ENCODE results near the gene KCNG4. TPM values are rescaled to one million over a fixed set of nuclear protein-coding genes. Genes with fewer than 3 reads are reported as not detected.

The KCNG4 gene
- total and polyA plus RNA-seq, 4 donors: not detected

DNA sequence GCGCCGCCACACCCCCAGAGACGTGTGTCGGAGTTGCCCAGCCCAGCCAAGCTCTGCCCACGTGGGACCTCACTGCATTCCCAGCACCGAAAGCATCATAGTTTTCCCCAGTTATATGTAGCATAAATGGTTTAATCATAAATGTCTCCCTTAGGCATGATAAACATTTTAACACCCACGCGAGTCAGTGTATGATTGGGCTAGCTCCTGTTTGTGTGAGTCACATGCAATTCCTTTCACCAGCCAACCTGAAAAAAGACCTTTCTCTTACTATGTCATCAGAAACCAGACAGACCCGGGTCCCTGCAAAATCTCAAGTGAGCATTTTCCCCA lies 62.1 kb downstream of the KCNG4 start:
- DNase-seq (ENCODE audit: low spot score): no peak
- 73% methylated on average over 9 of the region's 9 CpGs for WGBS

More for the DNA sequence above, 62.1 kb downstream of the KCNG4 start:
- no peak overlapping the region for H3K9ac ChIP-seq (ENCODE audit: low read depth in 1 of 2, low read length in 2 of 2)
- peak overlapping the region; percentile 59 to 64 for H3K27ac ChIP-seq (ENCODE audit: low read depth in 1 of 2, low read length in 2 of 2)
- no peaks in the 10 kb centered on the region for H3K9me3 ChIP-seq (ENCODE audit: control insufficient read depth in 4 of 4, low read length in 3 of 4)
- H3K4me1 ChIP-seq (ENCODE audit: control insufficient read depth in 4 of 4, insufficient read depth in 4 of 4, low read length in 3 of 4): peaks cover 0 to 21% (median 13%) of the 10 kb centered on the region in 4 donors
- no peaks in the 10 kb centered on the region for H3K27me3 ChIP-seq (ENCODE audit: control insufficient read depth in 4 of 4, insufficient read depth in 4 of 4, low read length in 3 of 4)
- H3K4me3 ChIP-seq (ENCODE audit: low read depth in 1 of 3, low read length in 3 of 3): no peak overlapping the region
- peaks cover 4 to 43% (median 13%) of the 10 kb centered on the region in 4 donors for H3K36me3 ChIP-seq (ENCODE audit: control insufficient read depth in 4 of 4, insufficient read depth in 3 of 4, low read depth in 1 of 4, low read length in 3 of 4)
- TF ChIP-seq MAX (IDR thresholded peaks at IDR 0.05) (no peak), CTCF (IDR thresholded peaks at IDR 0.05; ENCODE audit: low read depth, low read length, missing input control) (no peak), EGR1 (IDR thresholded peaks at IDR 0.05; ENCODE audit: low read depth in 2 of 2) (no peak), RAD21 (IDR thresholded peaks at IDR 0.05) (no peak), YY1 (IDR thresholded peaks at IDR 0.05) (no peak), FOXA2 (IDR thresholded peaks at IDR 0.05) (no peak), HNF4G (IDR thresholded peaks at IDR 0.05) (no peak), GABPA (IDR thresholded peaks at IDR 0.05 in 1 of 2, conservative IDR thresholded peaks at IDR 0.05 in 1 of 2) (no peak), TAF1 (conservative IDR thresholded peaks at IDR 0.05) (no peak), SP1 (IDR thresholded peaks at IDR 0.05) (no peak), HNF4A (conservative IDR thresholded peaks at IDR 0.05) (no peak), NR2F2 (IDR thresholded peaks at IDR 0.05) (no peak)
- TF ChIP-seq, protein P1, sequence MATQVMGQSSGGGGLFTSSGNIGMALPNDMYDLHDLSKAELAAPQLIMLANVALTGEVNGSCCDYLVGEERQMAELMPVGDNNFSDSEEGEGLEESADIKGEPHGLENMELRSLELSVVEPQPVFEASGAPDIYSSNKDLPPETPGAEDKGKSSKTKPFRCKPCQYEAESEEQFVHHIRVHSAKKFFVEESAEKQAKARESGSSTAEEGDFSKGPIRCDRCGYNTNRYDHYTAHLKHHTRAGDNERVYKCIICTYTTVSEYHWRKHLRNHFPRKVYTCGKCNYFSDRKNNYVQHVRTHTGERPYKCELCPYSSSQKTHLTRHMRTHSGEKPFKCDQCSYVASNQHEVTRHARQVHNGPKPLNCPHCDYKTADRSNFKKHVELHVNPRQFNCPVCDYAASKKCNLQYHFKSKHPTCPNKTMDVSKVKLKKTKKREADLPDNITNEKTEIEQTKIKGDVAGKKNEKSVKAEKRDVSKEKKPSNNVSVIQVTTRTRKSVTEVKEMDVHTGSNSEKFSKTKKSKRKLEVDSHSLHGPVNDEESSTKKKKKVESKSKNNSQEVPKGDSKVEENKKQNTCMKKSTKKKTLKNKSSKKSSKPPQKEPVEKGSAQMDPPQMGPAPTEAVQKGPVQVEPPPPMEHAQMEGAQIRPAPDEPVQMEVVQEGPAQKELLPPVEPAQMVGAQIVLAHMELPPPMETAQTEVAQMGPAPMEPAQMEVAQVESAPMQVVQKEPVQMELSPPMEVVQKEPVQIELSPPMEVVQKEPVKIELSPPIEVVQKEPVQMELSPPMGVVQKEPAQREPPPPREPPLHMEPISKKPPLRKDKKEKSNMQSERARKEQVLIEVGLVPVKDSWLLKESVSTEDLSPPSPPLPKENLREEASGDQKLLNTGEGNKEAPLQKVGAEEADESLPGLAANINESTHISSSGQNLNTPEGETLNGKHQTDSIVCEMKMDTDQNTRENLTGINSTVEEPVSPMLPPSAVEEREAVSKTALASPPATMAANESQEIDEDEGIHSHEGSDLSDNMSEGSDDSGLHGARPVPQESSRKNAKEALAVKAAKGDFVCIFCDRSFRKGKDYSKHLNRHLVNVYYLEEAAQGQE (IDR thresholded peaks at IDR 0.05): no peak
- TF ChIP-seq, protein P2, sequence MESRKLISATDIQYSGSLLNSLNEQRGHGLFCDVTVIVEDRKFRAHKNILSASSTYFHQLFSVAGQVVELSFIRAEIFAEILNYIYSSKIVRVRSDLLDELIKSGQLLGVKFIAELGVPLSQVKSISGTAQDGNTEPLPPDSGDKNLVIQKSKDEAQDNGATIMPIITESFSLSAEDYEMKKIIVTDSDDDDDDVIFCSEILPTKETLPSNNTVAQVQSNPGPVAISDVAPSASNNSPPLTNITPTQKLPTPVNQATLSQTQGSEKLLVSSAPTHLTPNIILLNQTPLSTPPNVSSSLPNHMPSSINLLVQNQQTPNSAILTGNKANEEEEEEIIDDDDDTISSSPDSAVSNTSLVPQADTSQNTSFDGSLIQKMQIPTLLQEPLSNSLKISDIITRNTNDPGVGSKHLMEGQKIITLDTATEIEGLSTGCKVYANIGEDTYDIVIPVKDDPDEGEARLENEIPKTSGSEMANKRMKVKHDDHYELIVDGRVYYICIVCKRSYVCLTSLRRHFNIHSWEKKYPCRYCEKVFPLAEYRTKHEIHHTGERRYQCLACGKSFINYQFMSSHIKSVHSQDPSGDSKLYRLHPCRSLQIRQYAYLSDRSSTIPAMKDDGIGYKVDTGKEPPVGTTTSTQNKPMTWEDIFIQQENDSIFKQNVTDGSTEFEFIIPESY (IDR thresholded peaks at IDR 0.05): no peak
- TF ChIP-seq, protein P3, sequence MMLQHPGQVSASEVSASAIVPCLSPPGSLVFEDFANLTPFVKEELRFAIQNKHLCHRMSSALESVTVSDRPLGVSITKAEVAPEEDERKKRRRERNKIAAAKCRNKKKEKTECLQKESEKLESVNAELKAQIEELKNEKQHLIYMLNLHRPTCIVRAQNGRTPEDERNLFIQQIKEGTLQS (IDR thresholded peaks at IDR 0.05): no peak

Measured in liver (tissue), 9 donors.